NCI-H2196 (cell line): Measurements from ENCODE around the gene PILRA.

ENCODE experiments used
- DNase-seq: peaks from one replicate; lab custom pipeline; 2025; ENCODE audit not compliant: unreplicated experiment; lab: John Stamatoyannopoulos, UW

The PILRA gene

DNA sequence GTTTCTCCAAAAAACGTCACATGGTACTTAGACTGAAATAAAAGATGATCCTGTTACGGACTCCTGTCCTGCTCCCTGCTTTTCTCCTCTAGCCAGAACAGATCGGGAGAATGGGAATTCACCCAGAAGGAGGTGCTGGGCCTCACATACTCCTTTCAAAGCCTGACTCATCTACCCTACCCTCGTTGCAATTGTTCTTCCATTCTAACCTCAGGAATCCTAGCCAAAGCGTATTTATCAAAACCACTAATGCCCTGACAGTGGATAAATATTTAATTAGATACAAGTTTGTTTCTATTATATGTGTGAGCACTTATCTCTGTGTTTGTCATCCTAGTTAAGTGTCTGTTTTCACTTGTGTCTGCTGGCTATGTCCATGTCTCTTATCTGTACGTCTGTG, 33.5 kb downstream of the PILRA start:
- no peak for DNase-seq

DNA sequence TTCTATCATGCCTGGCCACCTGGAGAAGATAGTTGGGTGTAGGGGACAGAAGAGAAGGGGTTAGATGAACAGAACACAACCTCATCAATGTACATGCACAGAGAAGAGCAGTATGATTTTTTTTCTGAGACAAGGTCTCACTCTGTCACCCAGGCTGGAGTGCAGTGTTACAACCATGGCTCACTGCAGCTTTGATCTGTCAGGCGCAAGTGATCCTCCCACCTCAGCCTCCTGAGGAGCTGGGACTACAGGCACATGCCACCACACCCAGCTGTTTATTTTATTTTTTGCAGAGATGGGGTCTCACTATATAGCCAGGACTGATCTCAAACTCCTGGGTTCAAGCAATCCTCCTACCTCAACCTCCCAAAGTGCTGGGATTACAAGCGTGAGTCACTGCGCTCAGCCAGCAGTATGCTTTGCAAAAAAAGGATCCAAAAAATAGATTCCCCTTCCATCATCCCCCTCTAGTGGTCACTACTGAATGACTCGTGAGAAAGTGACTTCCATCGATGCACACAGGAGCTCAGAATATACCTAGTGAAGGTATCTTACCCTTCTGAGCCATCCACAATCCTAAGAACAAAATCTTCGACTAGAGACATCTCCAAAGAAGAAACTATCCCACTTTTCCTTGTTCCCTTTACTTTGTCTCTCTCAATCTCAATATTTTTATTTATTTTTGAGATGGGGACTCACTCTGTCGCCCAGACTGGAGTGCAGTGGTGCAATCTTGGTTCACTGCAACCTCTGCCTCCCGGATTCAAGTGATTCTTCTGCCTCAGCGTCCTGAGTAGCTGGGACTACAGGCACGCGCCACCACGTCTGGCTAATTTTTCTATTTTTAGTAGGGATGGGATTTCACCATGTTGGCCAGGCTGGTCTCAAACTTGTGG, 34.2 kb downstream of the PILRA start:
- DNase-seq = peak; percentile 72

DNA sequence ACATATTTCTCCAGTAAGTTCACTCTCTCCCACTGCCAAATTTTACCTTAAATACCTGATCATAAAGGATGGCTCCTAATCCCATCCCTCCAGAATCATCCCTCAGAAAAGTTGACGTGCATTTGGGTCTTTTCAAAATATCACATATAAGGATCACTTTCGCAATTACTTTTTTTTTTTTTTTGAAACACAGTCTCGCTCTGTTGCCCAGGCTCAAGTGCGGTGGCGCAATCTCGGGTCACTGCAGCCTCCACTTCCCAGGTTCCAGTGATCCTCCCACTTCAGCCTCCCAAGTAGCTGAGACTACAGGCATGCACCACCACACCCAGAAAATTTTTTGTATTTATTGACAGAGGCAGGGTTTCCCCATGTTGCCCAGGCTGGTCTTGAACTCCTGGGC, 37.8 kb downstream of the PILRA start:
- DNase-seq = no peak

DNA sequence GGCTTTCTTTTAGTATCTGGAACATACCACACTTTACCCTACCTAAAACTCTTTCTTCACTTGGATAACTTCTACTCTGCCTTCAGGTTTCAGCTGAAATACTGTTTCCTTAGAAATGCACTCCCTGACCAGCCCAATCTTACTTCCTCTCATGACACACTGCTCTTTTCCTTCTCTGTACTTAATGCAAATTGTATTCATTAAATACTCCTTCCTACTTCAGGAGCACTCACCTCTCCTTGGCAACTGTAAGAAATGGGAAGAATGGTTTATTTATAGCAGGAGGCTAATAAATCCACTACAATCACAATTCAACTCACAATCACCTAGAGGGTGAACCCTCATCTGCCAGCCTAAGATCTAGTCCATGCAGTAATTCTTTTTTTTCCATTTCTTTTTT, 40.1 kb downstream of the PILRA start:
- no peak for DNase-seq

DNA sequence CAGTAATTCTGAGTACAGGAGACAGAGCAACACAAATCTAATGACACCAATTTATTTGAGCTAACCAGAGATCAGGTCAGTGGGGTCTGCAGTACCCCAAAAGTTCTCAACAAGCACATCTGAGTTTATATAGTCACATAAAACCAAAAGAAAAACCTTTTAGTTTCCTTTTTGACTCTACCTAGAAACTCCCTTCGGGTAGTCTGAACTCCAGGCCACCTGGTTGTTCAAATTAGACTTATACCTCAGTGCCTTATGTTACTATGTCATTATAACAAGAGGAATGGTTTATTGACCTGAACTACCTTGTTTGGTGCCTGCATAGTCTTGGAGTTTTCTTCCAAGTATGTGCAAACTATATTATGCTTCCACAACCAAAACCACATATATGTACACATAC, 40.6 kb downstream of the PILRA start:
- DNase-seq = no peak

DNA sequence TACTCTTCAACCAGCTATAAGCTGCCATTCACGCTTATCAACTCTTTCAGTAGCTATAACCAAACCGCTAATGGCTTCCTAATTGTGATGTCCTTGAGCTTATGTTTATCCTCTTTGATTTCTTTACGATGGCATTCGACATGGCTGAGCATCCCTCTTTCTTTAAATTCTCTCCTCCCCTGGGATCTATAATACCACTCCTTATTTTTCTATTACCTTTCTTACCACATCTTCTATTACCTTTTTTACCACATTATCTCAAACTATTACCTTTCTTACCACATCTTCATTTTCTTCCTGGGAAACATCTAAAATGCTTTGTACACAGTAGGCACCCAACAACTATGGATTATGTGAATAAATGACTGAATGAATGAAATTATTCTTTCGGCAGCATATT, 42.2 kb downstream of the PILRA start:
- DNase-seq = no peak

DNA sequence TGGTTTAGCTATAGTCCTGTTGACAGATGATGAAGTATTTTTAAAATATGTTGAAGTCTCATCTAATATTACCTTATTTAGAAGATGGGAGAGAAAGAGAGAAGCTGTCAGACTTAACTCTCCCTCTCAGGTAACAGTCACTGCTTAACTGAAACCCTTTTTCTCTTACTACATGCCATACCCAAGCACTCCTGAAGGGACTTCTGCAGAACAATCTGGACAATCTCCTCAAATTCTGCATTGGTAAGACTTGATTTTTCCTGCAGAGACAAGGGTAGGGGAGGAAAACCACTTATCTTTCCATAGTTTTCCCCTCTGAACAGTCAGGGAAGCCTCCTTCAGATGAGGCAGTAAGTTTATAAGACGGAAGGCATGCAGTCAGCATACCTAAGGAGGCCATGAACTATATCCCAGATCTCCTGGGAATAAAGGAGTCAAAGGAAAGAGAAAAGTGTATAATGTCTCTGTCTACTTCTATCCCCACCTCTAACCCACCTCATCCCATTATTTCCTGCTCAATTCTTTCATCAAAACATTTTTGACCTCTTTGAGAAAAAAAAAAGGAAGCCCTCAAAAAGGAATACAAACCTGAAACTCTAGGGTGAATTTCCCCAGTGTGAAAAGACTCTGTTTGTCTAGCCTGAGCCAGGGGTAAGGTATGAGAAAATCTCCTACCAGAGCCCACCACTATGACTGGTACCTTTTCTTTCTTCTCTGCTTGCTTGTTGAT, 45.8 kb downstream of the PILRA start:
- no peak for DNase-seq

DNA sequence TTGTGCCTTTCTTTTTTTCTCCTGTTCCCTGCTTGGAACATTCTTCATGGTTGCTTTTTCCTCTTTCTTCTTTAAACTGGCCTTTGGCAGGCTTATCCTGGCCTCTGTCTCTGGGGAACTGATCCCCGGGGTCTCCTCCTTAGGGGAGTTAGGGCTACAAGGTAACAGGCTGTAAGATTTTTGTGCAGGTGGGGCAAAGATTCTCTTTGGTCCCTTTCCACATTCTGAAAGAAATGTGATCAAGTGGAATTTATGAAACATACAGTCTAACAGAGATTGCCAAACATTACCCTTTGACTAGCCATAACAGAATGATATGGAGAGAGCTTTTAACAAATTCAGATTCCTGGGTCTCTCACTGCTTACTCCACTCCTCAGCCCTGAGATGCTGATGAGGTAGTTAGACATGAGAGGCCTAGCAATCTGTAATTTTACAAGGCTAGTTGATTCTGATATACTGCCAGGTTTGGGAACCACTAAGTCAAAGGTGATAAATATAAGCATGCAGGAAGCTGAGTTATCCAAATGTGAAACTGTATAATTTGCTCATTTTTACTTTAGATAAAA, 46.5 kb downstream of the PILRA start:
- DNase-seq = no peak

DNA sequence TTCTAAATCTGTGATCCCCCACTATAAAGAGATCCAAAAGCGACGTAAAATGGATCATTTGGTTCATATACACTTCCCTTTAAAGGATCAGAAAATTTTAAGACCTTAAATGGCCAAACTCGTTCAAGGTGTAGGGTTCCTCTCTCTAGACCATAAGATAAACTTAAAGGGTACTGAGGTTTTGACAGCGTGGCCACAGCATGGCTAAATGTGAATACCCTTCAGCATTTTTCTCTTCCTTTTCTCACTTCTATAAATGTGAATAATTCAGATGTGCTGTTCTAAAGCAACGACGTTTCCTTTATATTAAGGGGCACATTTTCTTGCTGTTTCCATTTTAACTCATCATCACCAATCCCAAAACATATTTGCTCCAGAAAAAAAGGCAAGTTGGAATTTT, 50.0 kb downstream of the PILRA start:
- DNase-seq = no peak

DNA sequence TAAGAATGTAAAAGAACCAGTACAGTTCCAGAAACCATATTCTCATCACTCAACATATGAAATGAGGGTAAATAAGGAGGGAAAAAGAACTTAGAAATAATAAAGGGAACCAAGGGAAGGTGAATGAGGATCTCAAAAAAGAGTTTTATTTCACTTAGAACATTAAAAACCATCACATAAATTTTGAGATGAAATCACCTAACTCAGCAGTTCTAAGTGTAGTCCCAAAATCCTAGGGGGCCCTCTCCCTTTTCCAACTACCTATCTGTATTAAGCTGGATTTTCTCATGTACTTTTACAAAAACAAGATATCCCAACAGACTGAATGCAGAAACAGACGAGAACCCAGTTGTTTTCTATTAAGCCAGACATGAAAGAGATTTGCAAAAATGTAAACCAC, 52.1 kb downstream of the PILRA start:
- no peak for DNase-seq

DNA sequence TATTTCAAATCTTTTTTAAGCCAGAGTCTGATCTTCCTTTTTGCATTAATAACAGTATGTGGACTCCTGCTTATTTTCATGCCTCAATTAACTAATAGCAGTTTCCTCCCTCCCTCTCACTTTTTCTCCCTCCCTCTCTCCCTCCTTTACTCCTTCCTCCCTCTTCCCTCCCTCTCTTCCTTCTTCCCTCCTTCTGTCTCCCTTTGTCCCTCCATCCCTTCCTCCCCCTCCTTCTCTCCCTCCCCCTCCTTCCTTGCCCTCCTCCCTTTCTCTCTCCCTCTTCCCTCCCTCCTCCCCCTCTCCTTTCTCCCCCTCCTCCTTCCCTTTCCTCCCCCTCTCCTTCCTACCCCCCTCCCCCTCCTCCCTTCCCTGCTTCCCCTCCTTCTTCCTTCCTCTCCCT, 53.2 kb downstream of the PILRA start:
- DNase-seq = no peak

DNA sequence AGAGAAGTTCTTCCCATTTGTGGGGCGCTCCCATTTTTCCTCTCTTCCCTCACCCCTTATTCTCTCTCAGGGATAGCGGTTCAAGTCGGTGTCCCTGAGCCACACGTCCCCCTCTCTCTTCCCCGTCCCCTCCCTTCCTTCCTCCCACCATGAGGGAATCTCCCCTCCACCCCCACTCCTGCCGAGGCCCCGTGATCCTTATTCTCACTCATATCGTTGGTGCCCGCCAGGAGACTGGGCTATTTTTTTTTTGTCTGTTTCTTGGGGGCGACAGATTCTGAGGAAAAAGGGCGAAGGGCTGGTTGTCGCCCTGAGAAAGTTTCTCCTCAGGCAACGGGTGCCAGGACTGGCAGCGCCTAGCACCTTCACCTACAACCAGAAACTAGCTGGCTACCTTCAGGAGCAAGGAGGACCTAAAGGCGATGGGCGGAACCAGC, 54.5 kb downstream of the PILRA start:
- DNase-seq = no peak

DNA sequence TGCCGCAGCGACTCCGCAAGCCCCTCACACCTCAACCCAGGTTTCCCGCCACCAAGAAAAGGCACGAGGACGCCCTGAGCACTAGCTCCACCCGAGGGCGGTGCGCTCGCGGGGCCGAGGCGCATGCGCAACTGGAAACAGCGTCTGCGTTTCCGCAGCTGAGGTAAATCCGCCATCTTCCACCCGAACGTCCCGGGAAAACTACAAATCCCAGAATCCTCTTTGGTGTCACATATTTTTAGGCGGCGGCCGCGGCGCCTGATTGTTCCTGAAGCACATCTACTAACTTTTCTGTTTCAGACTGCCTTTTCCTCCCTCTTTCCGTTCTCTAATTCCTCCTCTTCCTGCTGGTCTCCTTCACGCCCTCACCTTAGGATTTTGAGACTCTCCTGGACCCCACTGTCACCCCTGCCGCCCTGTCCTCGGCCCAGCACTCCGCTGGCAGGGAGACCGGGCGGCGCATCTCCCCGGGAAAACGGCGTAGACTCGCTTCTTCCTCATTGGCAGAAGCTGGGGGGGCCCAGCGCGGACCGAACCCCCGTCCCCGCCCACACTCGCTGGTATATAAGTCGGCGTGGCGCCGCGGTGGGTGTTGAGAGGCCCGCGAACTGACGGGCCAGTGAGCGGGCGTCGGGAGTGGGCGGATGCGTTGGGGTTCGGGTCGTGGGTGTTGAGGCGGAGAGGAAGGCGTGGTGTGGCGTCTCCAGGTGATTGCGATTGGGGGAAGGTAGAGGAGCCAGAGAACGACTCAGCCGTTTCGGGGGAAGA, 55.1 kb downstream of the PILRA start, which contains the start of gene ZCWPW1:
TSS of gene ZCWPW1 (minus strand) at position 505 of the 768 bp plus-strand sequence. CDS start 8,054 bp downstream, outside the sequence.
- peak; percentile 98 for DNase-seq

DNA sequence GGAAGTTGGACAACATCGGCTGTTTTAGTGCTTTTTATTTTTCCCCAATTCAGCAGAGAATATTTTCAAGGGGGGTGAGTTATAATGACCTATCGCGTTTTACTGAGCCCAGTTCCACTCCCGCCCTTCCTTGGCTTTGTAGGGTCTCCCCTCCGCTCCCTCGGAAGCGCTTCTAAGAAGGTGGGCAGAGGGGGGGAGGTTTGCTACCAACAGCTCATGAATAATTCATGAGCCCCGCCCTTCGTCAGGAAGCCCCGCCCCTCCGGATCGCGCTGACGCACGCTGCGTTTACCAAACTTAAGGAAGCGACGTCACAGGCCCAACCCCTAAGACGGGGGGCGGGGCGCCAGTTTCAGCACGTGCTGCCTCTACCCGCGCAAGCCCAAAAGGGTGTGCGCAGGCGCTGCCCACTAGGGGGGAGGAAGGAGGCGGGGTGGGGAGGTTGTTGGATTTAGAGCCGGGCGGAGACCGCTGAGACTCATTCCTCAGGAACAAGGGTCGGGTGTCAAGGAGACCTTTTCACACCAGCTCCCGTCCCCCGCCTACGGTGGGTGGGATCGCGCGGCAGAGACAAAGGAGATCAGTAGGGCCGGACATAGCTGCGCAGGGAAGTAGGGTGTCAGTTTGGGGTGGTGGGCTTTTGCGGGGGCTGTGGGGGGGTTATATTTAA, 55.8 kb downstream of the PILRA start:
- DNase-seq = peak; percentile 99

DNA sequence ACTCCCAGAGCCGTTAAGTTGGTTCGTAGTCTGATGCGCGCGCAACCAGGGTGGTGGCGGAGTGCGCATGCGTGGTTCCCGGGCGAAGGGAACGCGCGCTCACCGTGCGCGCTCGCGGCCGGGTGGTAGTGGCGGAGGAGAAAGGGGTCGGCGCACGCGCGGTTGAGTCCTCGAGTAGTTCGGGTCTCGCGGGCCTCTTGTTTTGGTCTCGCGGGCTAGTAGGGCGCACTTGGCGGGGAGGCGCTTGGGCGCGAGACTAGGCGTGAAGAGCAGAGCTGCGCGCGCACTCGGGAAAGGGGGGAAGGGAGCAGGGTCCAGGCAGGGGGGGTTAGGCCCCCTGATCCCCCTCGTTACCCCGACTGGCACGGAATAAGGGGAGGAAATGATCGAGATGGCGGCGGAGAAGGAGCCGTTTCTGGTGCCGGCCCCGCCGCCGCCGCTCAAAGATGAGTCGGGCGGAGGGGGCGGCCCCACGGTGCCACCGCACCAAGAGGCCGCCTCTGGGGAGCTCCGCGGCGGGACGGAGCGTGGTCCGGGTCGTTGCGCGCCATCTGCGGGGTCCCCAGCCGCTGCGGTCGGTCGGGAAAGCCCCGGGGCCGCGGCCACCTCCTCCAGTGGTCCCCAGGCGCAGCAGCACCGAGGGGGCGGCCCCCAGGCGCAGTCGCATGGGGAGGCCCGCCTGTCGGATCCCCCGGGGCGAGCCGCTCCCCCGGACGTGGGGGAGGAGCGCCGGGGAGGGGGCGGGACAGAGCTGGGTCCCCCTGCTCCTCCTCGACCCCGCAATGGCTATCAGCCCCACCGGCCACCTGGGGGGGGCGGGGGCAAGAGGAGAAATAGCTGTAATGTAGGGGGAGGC, 56.6 kb downstream of the PILRA start, which contains the start of gene MEPCE:
TSS of gene MEPCE (plus strand) at position 195 of the 856 bp plus-strand sequence. CDS start at position 383, 188 bp downstream.
- DNase-seq = peak; percentile 98

DNA sequence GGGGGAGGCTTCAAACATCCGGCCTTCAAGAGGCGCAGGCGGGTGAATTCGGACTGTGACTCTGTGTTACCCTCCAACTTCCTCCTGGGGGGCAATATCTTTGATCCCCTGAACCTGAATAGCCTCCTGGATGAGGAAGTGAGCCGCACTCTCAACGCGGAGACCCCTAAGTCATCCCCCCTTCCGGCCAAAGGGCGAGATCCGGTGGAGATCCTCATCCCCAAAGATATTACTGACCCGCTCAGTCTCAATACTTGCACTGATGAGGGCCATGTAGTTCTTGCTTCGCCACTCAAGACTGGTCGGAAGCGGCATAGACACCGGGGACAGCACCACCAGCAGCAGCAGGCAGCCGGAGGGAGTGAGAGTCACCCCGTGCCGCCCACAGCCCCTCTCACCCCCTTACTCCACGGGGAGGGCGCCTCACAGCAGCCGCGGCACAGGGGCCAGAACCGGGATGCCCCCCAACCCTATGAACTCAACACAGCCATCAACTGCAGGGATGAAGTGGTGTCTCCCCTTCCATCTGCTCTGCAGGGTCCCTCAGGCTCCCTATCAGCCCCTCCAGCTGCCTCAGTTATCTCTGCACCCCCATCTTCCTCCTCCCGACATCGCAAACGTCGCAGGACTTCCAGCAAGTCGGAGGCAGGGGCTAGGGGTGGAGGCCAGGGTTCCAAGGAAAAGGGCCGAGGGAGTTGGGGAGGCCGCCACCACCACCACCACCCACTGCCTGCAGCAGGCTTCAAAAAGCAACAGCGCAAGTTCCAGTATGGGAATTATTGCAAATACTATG, 57.4 kb downstream of the PILRA start:
- no peak for DNase-seq

DNA sequence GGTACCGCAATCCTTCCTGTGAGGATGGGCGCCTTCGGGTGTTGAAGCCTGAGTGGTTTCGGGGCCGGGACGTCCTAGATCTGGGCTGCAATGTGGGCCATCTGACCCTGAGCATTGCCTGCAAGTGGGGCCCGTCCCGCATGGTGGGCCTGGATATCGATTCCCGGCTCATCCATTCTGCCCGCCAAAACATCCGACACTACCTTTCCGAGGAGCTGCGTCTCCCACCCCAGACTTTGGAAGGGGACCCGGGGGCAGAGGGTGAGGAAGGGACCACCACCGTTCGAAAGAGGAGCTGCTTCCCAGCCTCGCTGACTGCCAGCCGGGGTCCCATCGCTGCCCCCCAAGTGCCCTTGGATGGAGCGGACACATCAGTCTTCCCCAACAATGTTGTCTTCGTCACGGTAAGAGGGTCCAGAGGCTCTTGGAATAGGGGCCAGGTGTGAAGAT, 58.0 kb downstream of the PILRA start:
- DNase-seq = no peak

DNA sequence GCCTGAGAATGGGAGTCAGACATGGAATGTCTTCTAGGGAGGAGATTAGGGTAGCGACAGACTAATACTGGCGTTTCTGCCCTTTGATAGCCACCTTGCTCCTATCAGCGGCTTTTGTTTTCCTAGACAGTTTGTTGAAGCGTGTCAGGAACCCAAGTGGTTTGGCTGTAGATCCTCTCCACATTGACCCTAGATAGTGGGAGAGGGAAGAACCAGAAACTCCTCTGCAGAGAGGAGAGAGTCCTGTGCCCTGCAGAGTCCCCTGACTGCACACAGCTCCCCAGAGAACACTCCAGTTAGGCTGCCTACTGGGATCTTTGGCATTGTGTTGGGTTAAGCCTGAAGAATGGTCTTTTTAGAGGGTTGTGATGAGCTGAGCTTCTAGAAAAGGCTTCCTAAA, 58.8 kb downstream of the PILRA start:
- no peak for DNase-seq
